ENCODE results near the gene UBE2D2.
A peak's percentile ranks its signal among the peaks of the same experiment; 100 is the strongest.

Gene UBE2D2

GRCh38 chr5:139670369-139671095, 109.4 kb downstream of the UBE2D2 start:
- H3K9me3 ChIP-seq (ENCODE audit: insufficient read depth, low read length): no peaks in the 10 kb centered on the region
- H3K27me3 ChIP-seq (ENCODE audit: insufficient read depth, insufficient read length): no peaks in the 10 kb centered on the region
- H3K4me3 ChIP-seq (ENCODE audit: insufficient read length, low read depth): no peak overlapping the region
- H3K9ac ChIP-seq (ENCODE audit: insufficient read length, low read depth): peak overlapping the region; percentile 56
- TF ChIP-seq ZNF274 (IDR thresholded peaks at IDR 0.05; ENCODE audit: low read depth, low read length) (no peak), SUZ12 (IDR thresholded peaks at IDR 0.05; ENCODE audit: extremely low read depth, insufficient read depth, insufficient read length) (no peak), YY1 (IDR thresholded peaks at IDR 0.05; ENCODE audit: insufficient read depth, insufficient read length) (no peak)
- peaks cover 37% of the 10 kb centered on the region for H3K36me3 ChIP-seq (ENCODE audit: insufficient read depth, insufficient read length, low read length)
- peaks cover 41% of the 10 kb centered on the region for H3K4me1 ChIP-seq (ENCODE audit: insufficient read depth, insufficient read length)
- DNase-seq (ENCODE audit: low read depth, low spot score): no peak

- peak overlapping the region; percentile 56 for H3K9ac ChIP-seq (ENCODE audit: insufficient read length, low read depth)
- H3K4me3 ChIP-seq (ENCODE audit: insufficient read length, low read depth): no peak overlapping the region
- no peak for DNase-seq (ENCODE audit: low read depth, low spot score)
Observed at GRCh38 chr5:139671096-139671841, 110.1 kb downstream of the UBE2D2 start.

DNA sequence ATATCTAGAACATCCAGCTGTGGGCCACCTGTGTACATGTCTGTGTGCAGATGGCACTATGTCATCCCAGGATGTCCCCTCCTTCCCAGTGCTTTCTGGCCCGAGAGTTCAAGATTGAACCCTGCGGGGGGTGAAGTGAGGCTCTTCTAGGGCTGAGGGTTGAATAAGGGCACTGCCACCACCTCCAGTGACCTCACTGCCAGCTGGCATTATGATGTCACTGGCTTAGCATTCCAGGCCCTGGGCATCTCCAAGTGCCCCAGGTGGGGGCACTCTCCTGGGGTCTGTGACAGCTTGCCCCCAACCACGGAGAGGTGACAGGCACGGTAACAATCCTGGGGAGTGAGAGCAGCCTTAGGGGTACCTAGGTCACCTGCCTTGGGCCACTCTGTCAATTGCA, 114.1 kb downstream of the UBE2D2 start:
- H3K9me3 ChIP-seq (ENCODE audit: insufficient read depth, low read length): no peaks in the 10 kb centered on the region
- TF ChIP-seq YY1 (IDR thresholded peaks at IDR 0.05; ENCODE audit: insufficient read depth, insufficient read length) (no peak), SUZ12 (IDR thresholded peaks at IDR 0.05; ENCODE audit: extremely low read depth, insufficient read depth, insufficient read length) (no peak), ZNF274 (IDR thresholded peaks at IDR 0.05; ENCODE audit: low read depth, low read length) (no peak)
- peaks cover 21% of the 10 kb centered on the region for H3K4me1 ChIP-seq (ENCODE audit: insufficient read depth, insufficient read length)
- H3K9ac ChIP-seq (ENCODE audit: insufficient read length, low read depth): no peak overlapping the region
- no peak for DNase-seq (ENCODE audit: low read depth, low spot score)
- no peak overlapping the region for H3K4me3 ChIP-seq (ENCODE audit: insufficient read length, low read depth)
- H3K27me3 ChIP-seq (ENCODE audit: insufficient read depth, insufficient read length): no peaks in the 10 kb centered on the region
- peaks cover 36% of the 10 kb centered on the region for H3K36me3 ChIP-seq (ENCODE audit: insufficient read depth, insufficient read length, low read length)

More at GRCh38 chr5:139671096-139671841, 110.1 kb downstream of the UBE2D2 start:
- no peak for TF ChIP-seq YY1 (IDR thresholded peaks at IDR 0.05; ENCODE audit: insufficient read depth, insufficient read length)
- no peak for TF ChIP-seq SUZ12 (IDR thresholded peaks at IDR 0.05; ENCODE audit: extremely low read depth, insufficient read depth, insufficient read length)
- no peak for TF ChIP-seq ZNF274 (IDR thresholded peaks at IDR 0.05; ENCODE audit: low read depth, low read length)
- Histone ChIP-seq H3K4me1 (ENCODE audit: insufficient read depth, insufficient read length) (peaks cover 35% of the 10 kb centered on the region), H3K27me3 (ENCODE audit: insufficient read depth, insufficient read length) (no peaks in the 10 kb centered on the region), H3K9me3 (ENCODE audit: insufficient read depth, low read length) (no peaks in the 10 kb centered on the region), H3K36me3 (ENCODE audit: insufficient read depth, insufficient read length, low read length) (peaks cover 30% of the 10 kb centered on the region)

DNA sequence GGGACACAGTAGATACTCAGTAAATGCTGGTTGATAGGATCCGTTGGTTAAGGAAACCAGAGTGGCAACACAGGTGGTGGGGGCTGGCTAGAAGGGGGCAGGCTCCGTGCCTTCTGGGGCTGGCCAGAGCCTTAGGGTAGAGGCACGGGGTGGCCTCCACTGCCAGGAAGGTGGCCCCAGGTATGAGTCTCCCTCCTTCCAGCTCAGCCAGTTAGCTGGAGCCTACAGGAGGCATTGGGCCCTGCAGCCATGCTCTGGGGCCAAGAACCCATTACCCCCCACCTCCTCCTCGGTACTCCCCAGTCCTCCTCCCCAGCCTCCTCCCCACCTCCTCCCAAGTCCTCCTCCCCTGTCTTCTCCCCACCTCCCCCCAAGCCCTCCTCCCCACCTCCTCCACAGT, 114.7 kb downstream of the UBE2D2 start:
- Histone ChIP-seq H3K27me3 (ENCODE audit: insufficient read depth, insufficient read length) (no peaks in the 10 kb centered on the region), H3K4me3 (ENCODE audit: insufficient read length, low read depth) (no peak overlapping the region), H3K4me1 (ENCODE audit: insufficient read depth, insufficient read length) (peaks cover 18% of the 10 kb centered on the region), H3K9me3 (ENCODE audit: insufficient read depth, low read length) (no peaks in the 10 kb centered on the region), H3K36me3 (ENCODE audit: insufficient read depth, insufficient read length, low read length) (peaks cover 36% of the 10 kb centered on the region), H3K9ac (ENCODE audit: insufficient read length, low read depth) (no peak overlapping the region)
- no peak for DNase-seq (ENCODE audit: low read depth, low spot score)
- TF ChIP-seq YY1 (IDR thresholded peaks at IDR 0.05; ENCODE audit: insufficient read depth, insufficient read length) (no peak), SUZ12 (IDR thresholded peaks at IDR 0.05; ENCODE audit: extremely low read depth, insufficient read depth, insufficient read length) (no peak), ZNF274 (IDR thresholded peaks at IDR 0.05; ENCODE audit: low read depth, low read length) (no peak)

GRCh38 chr5:139676406-139676805, 115.3 kb downstream of the UBE2D2 start:
- Histone ChIP-seq H3K36me3 (ENCODE audit: insufficient read depth, insufficient read length, low read length) (peaks cover 40% of the 10 kb centered on the region), H3K9me3 (ENCODE audit: insufficient read depth, low read length) (no peaks in the 10 kb centered on the region), H3K4me3 (ENCODE audit: insufficient read length, low read depth) (no peak overlapping the region), H3K27me3 (ENCODE audit: insufficient read depth, insufficient read length) (no peaks in the 10 kb centered on the region), H3K4me1 (ENCODE audit: insufficient read depth, insufficient read length) (peaks cover 12% of the 10 kb centered on the region), H3K9ac (ENCODE audit: insufficient read length, low read depth) (no peak overlapping the region)
- DNase-seq (ENCODE audit: low read depth, low spot score): no peak
- TF ChIP-seq ZNF274 (IDR thresholded peaks at IDR 0.05; ENCODE audit: low read depth, low read length) (no peak), SUZ12 (IDR thresholded peaks at IDR 0.05; ENCODE audit: extremely low read depth, insufficient read depth, insufficient read length) (no peak), YY1 (IDR thresholded peaks at IDR 0.05; ENCODE audit: insufficient read depth, insufficient read length) (no peak)

- Histone ChIP-seq H3K4me3 (ENCODE audit: insufficient read length, low read depth) (no peak overlapping the region), H3K4me1 (ENCODE audit: insufficient read depth, insufficient read length) (peaks cover 11% of the 10 kb centered on the region), H3K36me3 (ENCODE audit: insufficient read depth, insufficient read length, low read length) (peaks cover 47% of the 10 kb centered on the region), H3K9ac (ENCODE audit: insufficient read length, low read depth) (no peak overlapping the region), H3K9me3 (ENCODE audit: insufficient read depth, low read length) (no peaks in the 10 kb centered on the region), H3K27me3 (ENCODE audit: insufficient read depth, insufficient read length) (no peaks in the 10 kb centered on the region)
- DNase-seq (ENCODE audit: low read depth, low spot score): no peak
- TF ChIP-seq ZNF274 (IDR thresholded peaks at IDR 0.05; ENCODE audit: low read depth, low read length): no peak
- TF ChIP-seq SUZ12 (IDR thresholded peaks at IDR 0.05; ENCODE audit: extremely low read depth, insufficient read depth, insufficient read length): no peak
- no peak for TF ChIP-seq YY1 (IDR thresholded peaks at IDR 0.05; ENCODE audit: insufficient read depth, insufficient read length)
Observed at GRCh38 chr5:139676951-139677735, 116.0 kb downstream of the UBE2D2 start.
